Lung (tissue), 12 donors: Measurements from ENCODE around the gene STX1A. TPM values are rescaled to one million over a fixed set of nuclear protein-coding genes. Genes with fewer than 3 reads are reported as not detected.
"Not testable (repeated sequence)": the region's sequence is repeated elsewhere in the genome, so short reads cannot be mapped to it uniquely, and the experiment has no call there.

Source experiments
- ATAC-seq: fragments of 200-7000 bp; cut with Tn5 transposase; one replicate; pipeline ENCODE4 v1.9.1; 2020; ENCODE audit warnings: moderate number of reproducible peaks; ENCODE audit not compliant: insufficient read depth, low FRiP score
- DNase-seq, 3 donors: peaks; one replicate each; pipeline ENCODE4 v3.0.0-alpha.2; 2013 to 2017
- H3K27ac ChIP-seq, 2 donors: one replicate each; pipeline ENCODE4 v1.5.1; 2013; ENCODE audit warnings: mild to moderate bottlenecking in 2 of 2, moderate library complexity in 2 of 2, control low read depth in 1 of 2, inconsistent platforms in 1 of 2, low read depth in 1 of 2, low read length in 1 of 2
- H3K27me3 ChIP-seq, 3 donors: one replicate each; pipeline ENCODE4 v1.5.1; 2013; ENCODE audit warnings: low read length in 2 of 3; ENCODE audit not compliant: control insufficient read depth in 3 of 3, insufficient read depth in 3 of 3
- H3K36me3 ChIP-seq, 4 donors: one replicate each; pipeline ENCODE4 v1.5.1; 2013; ENCODE audit warnings: low read length in 4 of 4, mild to moderate bottlenecking in 1 of 4, moderate library complexity in 1 of 4; ENCODE audit not compliant: control insufficient read depth in 4 of 4, insufficient read depth in 4 of 4
- H3K4me1 ChIP-seq, 5 donors: one replicate each; pipeline ENCODE4 v1.5.1; 2013; ENCODE audit warnings: low read length in 5 of 5, mild to moderate bottlenecking in 2 of 5, moderate library complexity in 1 of 5; ENCODE audit not compliant: control insufficient read depth in 5 of 5, insufficient read depth in 5 of 5
- H3K4me3 ChIP-seq: one replicate; pipeline ENCODE4 v1.5.1; 2013; ENCODE audit warnings: mild to moderate bottlenecking, control low read depth, moderate library complexity
- H3K9ac ChIP-seq, 2 donors: one replicate each; pipeline ENCODE4 v1.5.1; 2013; ENCODE audit warnings: low read length in 2 of 2, control low read depth in 1 of 2; ENCODE audit not compliant: insufficient read depth in 1 of 2
- H3K9me3 ChIP-seq, 4 donors: one replicate each; pipeline ENCODE4 v1.5.1; 2013; ENCODE audit warnings: low read length in 3 of 4, mild to moderate bottlenecking in 1 of 4, moderate library complexity in 1 of 4; ENCODE audit not compliant: control insufficient read depth in 4 of 4, insufficient read depth in 3 of 4
- CTCF ChIP-seq: IDR thresholded peaks from 2 replicates; pipeline ENCODE4 v1.5.1; 2012; ENCODE audit warnings: mild to moderate bottlenecking; ENCODE audit errors: control extremely low read depth, extremely low read depth
- WGBS, 2 donors: extraction: QIAGEN DNeasy Blood & Tissue Kit; methylation state at CpG; one replicate each; pipeline ENCODE4 v1.1.7; 2013; 5-methylcytosine and 5-hydroxymethylcytosine counted together
- polyA plus RNA-seq, 2 donors: library from polyadenylated mRNA; stranded (reverse); fragments of 200-250 nt; gene quantifications; one replicate each; pipeline ENCODE4 v1.2.1, GENCODE V29; 2013
- total RNA-seq, 2 donors: library from RNA; depleted of rRNA in 1 of 2; stranded (reverse); fragments of >200 nt in 1 of 2; gene quantifications; one replicate each; pipeline ENCODE4 v1.2.1, GENCODE V29; 2014 to 2021
- donor health status: control.
- donor health status: control.
- donor health status: Bipolar disorder and iron deficiency.
- donor health status: healthy.
- donor health status: DM: yes; HTN: yes; CAD: no.

The STX1A gene
- total and polyA plus RNA-seq, 4 donors, result 4.1 to 8.0 (median 7.7) TPM

DNA sequence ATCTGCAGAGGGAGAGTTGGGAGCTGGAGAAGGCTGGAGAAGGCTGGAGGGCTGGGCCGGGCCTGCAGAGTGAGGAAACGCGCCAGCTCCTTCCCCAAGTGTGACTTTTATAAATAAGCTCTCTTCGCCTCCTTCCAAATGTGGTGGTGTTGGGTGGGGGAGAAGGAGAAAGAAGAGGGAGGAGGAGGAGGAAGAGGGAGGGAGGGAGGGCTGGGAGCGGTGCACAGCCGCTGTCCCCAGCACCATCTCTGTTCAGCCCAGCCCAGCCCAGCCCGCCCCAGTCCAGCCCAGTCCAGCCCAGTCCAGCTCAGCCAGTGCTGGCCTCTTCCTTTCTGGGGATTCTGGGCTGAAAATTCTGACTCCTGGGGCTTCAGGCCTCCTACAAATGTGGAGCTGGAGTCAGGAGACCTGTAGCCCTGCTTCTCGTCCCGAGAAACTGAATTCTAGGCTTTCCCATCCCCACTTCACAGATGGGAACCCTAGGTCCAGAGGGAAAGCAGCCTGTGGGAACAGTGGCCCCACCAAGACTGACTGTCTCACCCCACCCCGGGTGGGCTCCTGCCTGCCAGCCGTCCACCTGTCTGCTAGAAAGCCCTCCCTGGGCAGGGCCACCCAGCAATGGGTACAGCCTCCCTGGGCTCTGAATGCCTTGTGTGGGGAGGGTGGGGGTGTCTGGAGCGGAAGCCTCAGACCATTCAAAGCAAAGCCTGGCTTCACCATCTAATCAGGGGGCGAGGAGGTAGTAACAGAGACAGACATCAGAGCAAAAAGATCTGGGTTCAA lies 2.3 kb downstream of the STX1A start:
- Histone ChIP-seq H3K27ac (no peak overlapping the region), H3K4me1 (peaks cover 0 to 21% (median 13%) of the 10 kb centered on the region in 5 donors), H3K27me3 (no peaks in the 10 kb centered on the region), H3K36me3 (no peaks in the 10 kb centered on the region), H3K9me3 (no peaks in the 10 kb centered on the region), H3K4me3 (no peak overlapping the region), H3K9ac (no peak overlapping the region)
- ATAC-seq (no peak), DNase-seq (peak in 1 of 3 donors; percentile 31)
- TF ChIP-seq CTCF, result no peak
- 63 to 74% methylated on average over 13 of the region's 13 CpGs for WGBS, 2 donors

DNA sequence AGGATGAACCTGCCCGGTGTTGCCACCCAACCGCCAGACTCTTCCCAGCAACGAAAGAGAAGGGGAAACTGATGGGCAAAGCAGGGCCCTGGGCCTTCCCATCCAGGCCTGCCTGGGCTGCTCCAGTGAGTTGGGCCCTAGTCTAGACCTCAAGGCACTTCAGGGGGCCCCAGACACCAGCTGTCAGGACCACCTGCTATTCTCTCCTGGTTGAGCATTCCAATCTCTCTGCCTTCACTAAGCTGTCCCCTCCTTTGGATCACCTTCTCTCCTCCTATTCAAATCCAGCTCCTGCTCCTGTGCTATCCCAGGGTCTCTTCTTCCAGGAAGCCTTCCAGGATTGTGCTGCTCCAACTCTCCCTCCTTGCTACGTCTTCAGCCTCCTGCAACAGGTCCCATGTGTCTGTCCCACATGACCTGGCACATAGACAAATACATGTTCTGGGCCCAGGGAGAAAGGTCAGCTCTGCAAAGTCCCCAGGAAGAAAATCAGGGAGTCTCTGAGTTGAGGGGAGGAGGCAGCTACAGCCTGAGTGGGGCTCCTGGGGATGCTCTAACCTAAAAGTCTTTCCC lies 3.1 kb downstream of the STX1A start:
- TF ChIP-seq CTCF, result no peak
- no peaks in the 10 kb centered on the region for H3K27me3 ChIP-seq
- H3K4me3 ChIP-seq, result no peak overlapping the region
- DNase-seq (no peak), ATAC-seq (no peak)
- H3K4me1 ChIP-seq, result peaks cover 0 to 20% (median 13%) of the 10 kb centered on the region in 5 donors
- no peaks in the 10 kb centered on the region for H3K9me3 ChIP-seq
- no peak overlapping the region for H3K9ac ChIP-seq
- no peaks in the 10 kb centered on the region for H3K36me3 ChIP-seq
- no peak overlapping the region for H3K27ac ChIP-seq
- WGBS, 2 donors, result 63 to 74% methylated on average over 4 of the region's 4 CpGs

DNA sequence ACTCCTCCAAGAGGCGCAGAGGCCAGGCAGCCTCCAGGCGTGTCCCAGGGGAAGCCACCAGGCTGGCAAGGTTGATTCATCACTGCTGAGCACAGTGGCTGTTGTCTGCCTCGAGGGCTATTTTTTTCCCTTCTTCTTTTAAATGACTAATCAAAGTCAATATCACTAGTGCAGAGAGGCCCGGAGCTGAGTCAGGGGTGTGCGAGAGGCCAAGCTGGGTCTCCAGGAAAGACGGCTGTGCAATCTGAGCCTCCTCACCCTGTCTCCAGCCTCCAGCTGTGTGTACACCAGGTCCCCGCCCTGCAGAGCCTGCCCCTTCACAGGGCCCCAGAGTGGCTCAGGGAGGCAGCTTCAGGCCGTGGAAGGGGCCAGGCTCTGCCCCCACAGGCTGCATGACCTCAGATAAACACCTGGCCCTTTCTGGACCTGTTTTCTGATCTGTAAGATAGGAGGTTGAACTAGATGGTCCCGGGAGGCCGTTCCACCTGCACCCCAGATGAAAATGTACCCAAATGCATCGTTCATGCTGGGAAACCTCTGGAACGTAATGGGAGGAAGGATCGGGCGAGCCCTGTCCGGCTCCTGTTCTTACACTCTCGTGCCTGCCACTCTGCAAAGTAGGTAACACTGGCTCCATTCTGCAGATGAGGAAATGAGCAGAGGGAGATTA lies 3.7 kb downstream of the STX1A start:
- Histone ChIP-seq H3K27ac (no peak overlapping the region), H3K4me3 (no peak overlapping the region), H3K36me3 (no peaks in the 10 kb centered on the region), H3K9ac (no peak overlapping the region), H3K4me1 (peaks cover 0 to 20% (median 13%) of the 10 kb centered on the region in 5 donors), H3K9me3 (no peaks in the 10 kb centered on the region), H3K27me3 (no peaks in the 10 kb centered on the region)
- ATAC-seq, result no peak
- peak; percentile 25 to 43 (median 42) for DNase-seq
- WGBS, 2 donors, result 45 to 66% methylated on average over 16 of the region's 16 CpGs
- TF ChIP-seq CTCF, result no peak

DNA sequence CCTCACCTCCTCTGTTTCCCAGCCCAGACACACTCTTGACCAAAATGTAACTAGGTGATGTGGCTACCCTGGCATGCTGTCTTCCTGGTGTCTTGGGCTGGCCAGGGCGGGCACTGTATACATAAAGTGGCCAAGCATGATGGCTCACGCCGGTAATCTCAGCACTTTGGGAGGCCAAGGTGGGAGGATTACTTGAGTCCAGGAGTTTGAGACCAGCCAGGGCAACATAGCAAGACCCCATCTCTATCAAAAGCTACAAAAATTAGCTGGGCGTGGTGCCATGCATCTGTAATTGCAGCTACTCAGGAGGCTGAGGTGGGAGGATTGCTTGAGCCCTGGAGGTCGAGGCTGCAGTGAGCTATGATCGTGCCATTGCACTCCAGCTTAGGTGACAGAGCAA lies 6.2 kb downstream of the STX1A start:
- H3K27ac ChIP-seq, H3K9me3 ChIP-seq, H3K4me3 ChIP-seq, ATAC-seq, DNase-seq, H3K36me3 ChIP-seq, H3K9ac ChIP-seq, H3K27me3 ChIP-seq: not testable (repeated sequence)
- H3K4me1 ChIP-seq, result peaks cover 0 to 14% (median 8%) of the 10 kb centered on the region in 5 donors
- WGBS, 2 donors, result 93 to 98% methylated on average over 6 of the region's 6 CpGs
